ENCODE results near the gene SEZ6. TPM values are rescaled to one million over a fixed set of nuclear protein-coding genes. Genes with fewer than 3 reads are reported as not detected.

SEZ6 gene
- total RNA-seq, 6 donors from 2014 or later = 0.20 to 0.47 (median 0.30) TPM; not detected in 3

- TF ChIP-seq, protein P1, sequence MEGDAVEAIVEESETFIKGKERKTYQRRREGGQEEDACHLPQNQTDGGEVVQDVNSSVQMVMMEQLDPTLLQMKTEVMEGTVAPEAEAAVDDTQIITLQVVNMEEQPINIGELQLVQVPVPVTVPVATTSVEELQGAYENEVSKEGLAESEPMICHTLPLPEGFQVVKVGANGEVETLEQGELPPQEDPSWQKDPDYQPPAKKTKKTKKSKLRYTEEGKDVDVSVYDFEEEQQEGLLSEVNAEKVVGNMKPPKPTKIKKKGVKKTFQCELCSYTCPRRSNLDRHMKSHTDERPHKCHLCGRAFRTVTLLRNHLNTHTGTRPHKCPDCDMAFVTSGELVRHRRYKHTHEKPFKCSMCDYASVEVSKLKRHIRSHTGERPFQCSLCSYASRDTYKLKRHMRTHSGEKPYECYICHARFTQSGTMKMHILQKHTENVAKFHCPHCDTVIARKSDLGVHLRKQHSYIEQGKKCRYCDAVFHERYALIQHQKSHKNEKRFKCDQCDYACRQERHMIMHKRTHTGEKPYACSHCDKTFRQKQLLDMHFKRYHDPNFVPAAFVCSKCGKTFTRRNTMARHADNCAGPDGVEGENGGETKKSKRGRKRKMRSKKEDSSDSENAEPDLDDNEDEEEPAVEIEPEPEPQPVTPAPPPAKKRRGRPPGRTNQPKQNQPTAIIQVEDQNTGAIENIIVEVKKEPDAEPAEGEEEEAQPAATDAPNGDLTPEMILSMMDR (IDR thresholded peaks at IDR 0.05) = no peak
- TF ChIP-seq EP300 (IDR thresholded peaks at IDR 0.05) (no peak), POLR2A (IDR thresholded peaks at IDR 0.05) (no peak), POLR2AphosphoS5 (IDR thresholded peaks at IDR 0.05) (no peak)
- H3K9me3 ChIP-seq = no peaks in the 10 kb centered on the region
- no peaks in the 10 kb centered on the region for H3K27me3 ChIP-seq
- no peak for ATAC-seq (ENCODE audit: low FRiP score in 2 of 2)
- 91% methylated on average over 6 of the region's 7 CpGs; no CpG with 5 or more reads in 1 of the 2 donors for WGBS, 2 donors
- H3K36me3 ChIP-seq = no peaks in the 10 kb centered on the region
- H3K4me1 ChIP-seq = peaks cover 0 to 5% (median under 1%) of the 10 kb centered on the region in 4 donors
- no peak overlapping the region for H3K27ac ChIP-seq
- H3K4me3 ChIP-seq = no peak overlapping the region
- DNase-seq = no peak
Observed at GRCh38 chr17:28957992-28958355, 47.9 kb downstream of the SEZ6 start.

DNA sequence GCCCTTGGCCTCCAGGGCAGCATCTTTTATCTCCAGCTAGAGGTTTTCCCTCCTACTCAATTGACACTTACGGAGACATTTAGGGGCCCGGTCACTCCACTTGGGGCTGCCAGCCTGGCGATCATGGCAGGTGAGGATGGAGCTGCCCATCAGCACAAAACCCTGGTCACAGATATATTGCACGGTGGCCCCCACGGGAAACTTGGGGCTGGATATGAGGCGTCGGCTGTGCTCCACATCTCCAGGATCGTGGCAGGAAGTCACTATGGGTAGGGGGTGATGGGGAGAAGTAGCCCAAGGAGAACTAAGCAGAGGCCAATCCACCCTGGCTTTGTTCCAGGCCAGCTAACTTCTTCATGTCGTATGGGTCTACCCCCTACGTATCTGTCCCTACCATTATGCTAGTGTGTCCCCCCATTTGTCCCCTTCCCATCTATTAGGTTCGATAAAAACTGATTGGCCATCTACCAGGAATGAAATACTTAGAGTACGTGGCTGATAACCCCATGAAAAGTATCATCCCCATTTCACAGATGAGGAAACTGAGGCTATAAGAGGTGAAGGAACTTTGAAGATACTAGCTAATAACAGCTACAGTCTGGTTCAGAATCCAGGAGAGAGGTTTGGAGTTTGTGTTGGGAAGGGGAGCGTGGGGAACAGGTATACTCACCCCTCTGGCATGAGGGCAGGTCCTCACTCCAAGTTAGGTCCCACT lies 48.4 kb downstream of the SEZ6 start:
- DNase-seq (no peak), ATAC-seq (ENCODE audit: low FRiP score in 2 of 2) (no peak)
- H3K4me3 ChIP-seq = no peak overlapping the region
- H3K27me3 ChIP-seq = no peaks in the 10 kb centered on the region
- TF ChIP-seq POLR2AphosphoS5 (IDR thresholded peaks at IDR 0.05) (no peak), EP300 (IDR thresholded peaks at IDR 0.05) (no peak), POLR2A (IDR thresholded peaks at IDR 0.05) (no peak)
- TF ChIP-seq, protein P1 (IDR thresholded peaks at IDR 0.05) = no peak
- peaks cover 0 to 10% (median 5%) of the 10 kb centered on the region in 4 donors for H3K4me1 ChIP-seq
- no peak overlapping the region for H3K27ac ChIP-seq
- H3K36me3 ChIP-seq = no peaks in the 10 kb centered on the region
- no peaks in the 10 kb centered on the region for H3K9me3 ChIP-seq
- 91 to 92% methylated on average over 10 to 13 of the region's 13 CpGs for WGBS, 2 donors

DNA sequence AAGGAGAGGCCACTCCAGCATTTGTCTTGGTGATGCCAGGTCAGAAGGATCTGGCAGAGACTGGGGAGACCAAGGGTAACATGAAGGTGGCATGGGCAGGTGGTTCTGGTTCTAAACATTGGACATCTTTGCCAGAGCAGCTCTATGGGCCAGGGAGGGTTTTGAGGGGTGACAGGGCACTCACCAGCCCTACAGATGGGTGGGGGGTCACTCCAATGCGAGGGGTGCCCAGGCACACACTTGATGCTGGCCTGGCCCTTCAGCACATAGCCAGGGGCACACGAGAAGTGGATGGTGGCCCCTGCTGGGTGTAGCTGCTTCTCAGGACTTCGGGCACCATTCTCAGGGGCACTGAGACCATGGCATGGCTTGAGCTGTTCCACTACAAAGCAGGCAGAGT lies 49.0 kb downstream of the SEZ6 start:
- no peak overlapping the region for H3K27ac ChIP-seq
- H3K4me3 ChIP-seq = no peak overlapping the region
- no peaks in the 10 kb centered on the region for H3K9me3 ChIP-seq
- peaks cover 0 to 11% (median 5%) of the 10 kb centered on the region in 4 donors for H3K4me1 ChIP-seq
- 75 to 100% methylated on average over 1 to 3 of the region's 3 CpGs for WGBS, 2 donors
- no peak for DNase-seq
- ATAC-seq (ENCODE audit: low FRiP score in 2 of 2) = no peak
- TF ChIP-seq EP300 (IDR thresholded peaks at IDR 0.05) (no peak), POLR2A (IDR thresholded peaks at IDR 0.05) (no peak)
- H3K36me3 ChIP-seq = no peaks in the 10 kb centered on the region
- H3K27me3 ChIP-seq = no peaks in the 10 kb centered on the region

- no peaks in the 10 kb centered on the region for H3K27me3 ChIP-seq
- ATAC-seq (ENCODE audit: low FRiP score in 2 of 2) (no peak), DNase-seq (no peak)
- no peak overlapping the region for H3K4me3 ChIP-seq
- no peak overlapping the region for H3K27ac ChIP-seq
- no peaks in the 10 kb centered on the region for H3K36me3 ChIP-seq
- no peaks in the 10 kb centered on the region for H3K9me3 ChIP-seq
- H3K4me1 ChIP-seq = peaks cover 0 to 11% (median 5%) of the 10 kb centered on the region in 4 donors
- 78 to 85% methylated on average over 7 of the region's 7 CpGs for WGBS, 2 donors
- TF ChIP-seq POLR2AphosphoS5 (IDR thresholded peaks at IDR 0.05) (no peak), EP300 (IDR thresholded peaks at IDR 0.05) (no peak), POLR2A (IDR thresholded peaks at IDR 0.05) (no peak)
- TF ChIP-seq, protein P1 (IDR thresholded peaks at IDR 0.05) = no peak
Observed at GRCh38 chr17:28956112-28956511, 49.7 kb downstream of the SEZ6 start.

GRCh38 chr17:28955408-28955807 lies 50.4 kb downstream of the SEZ6 start:
- Histone ChIP-seq H3K9me3 (no peaks in the 10 kb centered on the region), H3K27me3 (no peaks in the 10 kb centered on the region), H3K27ac (no peak overlapping the region), H3K4me3 (no peak overlapping the region), H3K36me3 (no peaks in the 10 kb centered on the region), H3K4me1 (peaks cover 0 to 11% (median 5%) of the 10 kb centered on the region in 4 donors)
- no peak for ATAC-seq (ENCODE audit: low FRiP score in 2 of 2)
- TF ChIP-seq POLR2A (IDR thresholded peaks at IDR 0.05) = no peak
- no peak for TF ChIP-seq POLR2AphosphoS5 (IDR thresholded peaks at IDR 0.05)
- TF ChIP-seq EP300 (IDR thresholded peaks at IDR 0.05) = no peak
- TF ChIP-seq, protein P1 (IDR thresholded peaks at IDR 0.05) = no peak
- WGBS, 2 donors = 90 to 95% methylated on average over 5 of the region's 5 CpGs
- DNase-seq = no peak
